GM23248 (cell line): ENCODE results near the gene GTPBP4. TPM values are rescaled to one million over a fixed set of nuclear protein-coding genes. Genes with fewer than 3 reads are reported as not detected.
A peak's percentile ranks its signal among the peaks of the same experiment; 100 is the strongest.
"Not testable (repeated sequence)": the region's sequence is repeated elsewhere in the genome, so short reads cannot be mapped to it uniquely, and the experiment has no call there.

ENCODE experiments used
- DNase-seq: peaks from one replicate; pipeline ENCODE4 v3.0.0-alpha.2; 2015
- H2AFZ ChIP-seq: fragments of 200-600 bp; sonication (generic); 2 replicates; pipeline ENCODE4 v1.6.1; 2016; ENCODE audit warnings: antibody characterized with exemption
- H3F3A ChIP-seq: fragments of 200-600 bp; sonication (generic); 2 replicates; pipeline ENCODE4 v1.6.1; 2016; ENCODE audit warnings: mild to moderate bottlenecking, antibody characterized with exemption, mixed run types; ENCODE audit not compliant: insufficient read depth
- H3K27ac ChIP-seq: fragments of 200-600 bp; sonication (generic); 2 replicates; pipeline ENCODE4 v1.5.1; 2016; ENCODE audit warnings: mild to moderate bottlenecking
- H3K27me3 ChIP-seq: fragments of 200-600 bp; sonication (generic); replicated peaks from 2 replicates; pipeline ENCODE4 v1.6.1; 2016; ENCODE audit warnings: mild to moderate bottlenecking; ENCODE audit not compliant: insufficient read depth
- H3K36me3 ChIP-seq: fragments of 200-600 bp; sonication (generic); 2 replicates; pipeline ENCODE4 v1.6.1; 2016; ENCODE audit warnings: low read depth, mild to moderate bottlenecking
- H3K4me1 ChIP-seq: fragments of 200-600 bp; sonication (generic); 2 replicates; pipeline ENCODE4 v1.6.1; 2016; ENCODE audit warnings: mild to moderate bottlenecking; ENCODE audit not compliant: insufficient read depth
- H3K4me2 ChIP-seq: fragments of 200-600 bp; sonication (generic); one replicate; pipeline ENCODE4 v1.6.1; 2016; ENCODE audit warnings: mild to moderate bottlenecking; ENCODE audit not compliant: unreplicated experiment
- H3K4me3 ChIP-seq: fragments of 200-600 bp; sonication (generic); 2 replicates; pipeline ENCODE4 v1.5.1; 2016; ENCODE audit warnings: mild to moderate bottlenecking
- H3K79me2 ChIP-seq: fragments of 200-600 bp; sonication (generic); 2 replicates; pipeline ENCODE4 v1.6.1; 2016; ENCODE audit warnings: mild to moderate bottlenecking; ENCODE audit not compliant: insufficient read depth
- H3K9ac ChIP-seq: fragments of 200-600 bp; sonication (generic); 2 replicates; pipeline ENCODE4 v1.6.1; 2016; ENCODE audit warnings: mild to moderate bottlenecking
- H3K9me2 ChIP-seq: fragments of 200-600 bp; sonication (generic); 2 replicates; pipeline ENCODE4 v1.6.1; 2016; ENCODE audit warnings: mixed run types, mild to moderate bottlenecking, moderate library complexity; ENCODE audit not compliant: insufficient read depth
- H3K9me3 ChIP-seq: fragments of 200-600 bp; sonication (generic); one replicate; pipeline ENCODE4 v1.6.1; 2017; ENCODE audit warnings: low read depth
- H4K20me1 ChIP-seq: fragments of 200-600 bp; sonication (generic); 2 replicates; pipeline ENCODE4 v1.6.0; 2016; ENCODE audit not compliant: insufficient read depth
- EZH2 ChIP-seq: fragments of 200-600 bp; sonication (generic); IDR thresholded peaks from 2 replicates; pipeline ENCODE4 v1.6.1; 2018; ENCODE audit warnings: antibody characterized with exemption, mild to moderate bottlenecking; ENCODE audit not compliant: insufficient read depth, poor library complexity, severe bottlenecking
- EZH2phosphoT487 ChIP-seq: fragments of 200-600 bp; sonication (generic); IDR thresholded peaks from 2 replicates; pipeline ENCODE4 v1.6.1; 2018; ENCODE audit warnings: antibody characterized with exemption, moderate library complexity, mild to moderate bottlenecking, low read depth; ENCODE audit not compliant: insufficient read depth
- WGBS, 2 experiments: methylation state at CpG; one replicate each; pipeline ENCODE4 v1.1.6; 2015 to 2017; ENCODE audit warnings: low lambda C conversion rate in 2 of 2, low coverage in 1 of 2; ENCODE audit errors: missing lambda C conversion rate in 2 of 2; 5-methylcytosine and 5-hydroxymethylcytosine counted together
- in situ Hi-C: fragments of 300-500 bp; cut with MboI; formaldehyde crosslinking; loops from 2 replicates; pipeline ENCODE4 v1.15.0; 2020
- polyA plus RNA-seq: library from polyadenylated mRNA; unstranded; fragments of >200 nt; fragmentation: Nextera tagmentation; extraction: Ambion mirVana; gene quantifications from 2 replicates; pipeline ENCODE4 v1.2.1, GENCODE V29; 2016
- total RNA-seq: library from RNA; depleted of rRNA; stranded (reverse); fragments of >200 nt; shearing (Covaris generic); gene quantifications from 2 replicates; pipeline ENCODE4 v1.2.3, GENCODE V29; 2014

GTPBP4 gene
- total and polyA plus RNA-seq, 2 experiments from 2014 or later: 34.3 to 71.6 TPM

DNA sequence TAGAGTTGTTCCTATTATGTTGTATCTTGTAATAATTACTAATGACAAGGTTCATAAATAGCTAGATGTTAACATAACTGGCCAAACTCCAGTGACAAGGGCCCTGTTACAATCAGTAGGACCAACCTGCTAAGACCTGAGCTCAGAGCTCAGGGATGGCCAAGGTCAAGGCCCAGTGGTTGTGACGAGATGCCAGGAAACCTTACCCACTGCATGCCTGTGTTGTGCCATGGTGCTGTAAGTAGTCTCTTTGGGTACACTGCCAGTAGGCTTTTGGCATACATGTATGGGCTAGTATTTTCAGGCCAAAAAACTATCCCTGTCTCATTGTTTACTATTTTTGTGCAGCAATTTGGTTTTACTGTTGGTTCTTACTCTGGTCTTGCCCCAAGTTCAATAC lies 45.4 kb downstream of the GTPBP4 start:
- H3K27me3 ChIP-seq: no peaks in the 10 kb centered on the region
- no peak overlapping the region for H2AFZ ChIP-seq
- in situ Hi-C loops: no loop called here

DNA sequence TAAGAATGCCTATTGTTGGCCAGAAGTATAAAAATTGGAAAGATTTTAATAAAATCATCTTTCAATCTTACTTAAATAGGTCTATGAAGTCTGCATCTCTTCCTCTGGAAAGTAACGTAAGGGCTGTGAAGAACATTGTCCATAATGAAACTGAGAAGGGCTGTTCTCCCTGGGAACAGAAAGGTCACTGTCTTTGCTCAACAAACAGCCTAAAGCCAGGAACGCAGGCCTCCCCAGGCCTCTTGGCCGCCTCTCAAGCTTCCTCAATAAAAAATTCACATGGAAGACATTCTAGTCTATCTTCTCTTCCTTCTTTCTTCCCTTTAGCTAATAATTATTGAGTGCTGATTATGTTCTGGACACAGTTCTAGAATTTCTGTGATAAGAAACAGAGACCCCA lies 46.5 kb downstream of the GTPBP4 start:
- no peaks in the 10 kb centered on the region for H3K9me3 ChIP-seq
- no peak for DNase-seq
- no peak overlapping the region for H3K9ac ChIP-seq
- no peak overlapping the region for H2AFZ ChIP-seq
- H3K4me2 ChIP-seq: no peak overlapping the region
- TF ChIP-seq EZH2 (no peak), EZH2phosphoT487 (no peak)
- H3K79me2 ChIP-seq: no peaks in the 10 kb centered on the region
- no peaks in the 10 kb centered on the region for H4K20me1 ChIP-seq
- no peaks in the 10 kb centered on the region for H3K27me3 ChIP-seq
- 84 to 89% methylated on average over 3 of the region's 3 CpGs for WGBS, 2 experiments
- no peak overlapping the region for H3K27ac ChIP-seq
- in situ Hi-C loops: no loop called here
- no peaks in the 10 kb centered on the region for H3K9me2 ChIP-seq
- H3K36me3 ChIP-seq: no peaks in the 10 kb centered on the region
- H3K4me3 ChIP-seq: no peak overlapping the region
- no peaks in the 10 kb centered on the region for H3K4me1 ChIP-seq
- peaks cover 9% of the 10 kb centered on the region; the same call in 1 of the 2 replicates for H3F3A ChIP-seq

More for the DNA sequence above, 45.4 kb downstream of the GTPBP4 start:
- 85 to 96% methylated on average over 1 of the region's 1 CpG for WGBS, 2 experiments
- Histone ChIP-seq H4K20me1 (no peaks in the 10 kb centered on the region), H3K4me2 (no peak overlapping the region), H3K9ac (no peak overlapping the region), H3K79me2 (no peaks in the 10 kb centered on the region), H3K36me3 (no peaks in the 10 kb centered on the region), H3K9me3 (no peaks in the 10 kb centered on the region), H3K9me2 (no peaks in the 10 kb centered on the region), H3F3A (peaks cover 9% of the 10 kb centered on the region; the same call in 1 of the 2 replicates), H3K27ac (no peak overlapping the region), H3K4me3 (no peak overlapping the region), H3K4me1 (no peaks in the 10 kb centered on the region)
- no peak for DNase-seq
- TF ChIP-seq EZH2phosphoT487 (no peak), EZH2 (no peak)

DNA sequence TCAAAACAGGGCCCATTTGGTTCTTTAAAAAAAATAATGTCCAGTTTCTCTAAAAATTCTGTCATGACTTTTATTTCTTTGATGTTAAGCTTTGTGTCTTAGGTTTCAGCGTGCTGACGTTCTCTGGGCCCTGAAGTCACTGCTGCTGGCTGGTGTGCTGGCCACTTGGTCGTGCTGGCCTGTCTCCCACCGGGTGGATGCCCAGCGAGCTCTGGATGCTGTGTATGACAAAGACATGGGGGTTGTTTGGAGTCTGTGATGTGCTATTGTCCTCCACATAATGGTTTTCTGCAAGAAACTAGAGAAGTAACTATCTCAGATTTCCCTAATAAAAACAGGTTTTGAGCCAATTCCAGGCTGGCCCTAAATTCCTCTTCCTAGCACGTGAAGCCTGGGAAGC lies 47.0 kb downstream of the GTPBP4 start:
- no peak for DNase-seq
- H3K27me3 ChIP-seq: no peaks in the 10 kb centered on the region
- H3K4me3 ChIP-seq: no peak overlapping the region
- H3K4me2 ChIP-seq: no peak overlapping the region
- WGBS, 2 experiments: 76 to 77% methylated on average over 6 of the region's 6 CpGs
- no peaks in the 10 kb centered on the region for H4K20me1 ChIP-seq
- in situ Hi-C loops: no loop called here
- peaks cover 9% of the 10 kb centered on the region; the same call in 1 of the 2 replicates for H3F3A ChIP-seq
- no peak overlapping the region for H3K9ac ChIP-seq
- TF ChIP-seq EZH2phosphoT487 (no peak), EZH2 (no peak)
- no peaks in the 10 kb centered on the region for H3K79me2 ChIP-seq
- H3K9me3 ChIP-seq: no peaks in the 10 kb centered on the region
- no peaks in the 10 kb centered on the region for H3K4me1 ChIP-seq
- H3K36me3 ChIP-seq: no peaks in the 10 kb centered on the region
- H3K27ac ChIP-seq: no peak overlapping the region
- no peaks in the 10 kb centered on the region for H3K9me2 ChIP-seq
- H2AFZ ChIP-seq: no peak overlapping the region

DNA sequence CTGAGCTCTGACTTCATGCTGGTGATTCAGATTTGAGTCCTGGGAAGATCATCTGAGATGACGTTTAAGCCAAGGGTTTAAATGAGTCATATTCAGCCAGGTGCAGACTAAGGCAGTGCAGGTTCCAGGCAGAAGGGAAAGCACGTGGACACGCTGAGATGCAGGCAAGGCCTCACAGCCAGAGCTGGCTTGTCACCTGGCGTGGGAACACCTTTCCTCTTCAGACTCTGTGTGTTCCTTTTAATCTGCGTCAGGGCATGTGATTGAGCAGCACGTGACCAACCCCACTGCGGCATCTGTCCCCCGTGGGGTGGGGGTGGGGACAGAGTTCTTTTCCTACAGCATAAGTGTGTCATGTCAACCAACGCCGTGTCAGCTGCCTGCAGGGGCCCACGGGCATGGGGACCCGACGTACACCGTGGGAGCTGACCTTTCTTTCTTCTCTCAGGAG lies 48.1 kb downstream of the GTPBP4 start:
- TF ChIP-seq EZH2 (no peak), EZH2phosphoT487 (no peak)
- Histone ChIP-seq H3K9me3 (no peaks in the 10 kb centered on the region), H3K9me2 (no peaks in the 10 kb centered on the region), H3K4me2 (no peak overlapping the region), H4K20me1 (no peaks in the 10 kb centered on the region), H3K27me3 (no peaks in the 10 kb centered on the region), H2AFZ (no peak overlapping the region), H3K4me3 (no peak overlapping the region), H3K9ac (no peak overlapping the region), H3K27ac (no peak overlapping the region), H3K4me1 (no peaks in the 10 kb centered on the region), H3F3A (peaks cover 9% of the 10 kb centered on the region; the same call in 1 of the 2 replicates), H3K36me3 (peaks cover 11% of the 10 kb centered on the region), H3K79me2 (no peaks in the 10 kb centered on the region)
- WGBS, 2 experiments: 79 to 82% methylated on average over 14 of the region's 14 CpGs
- in situ Hi-C loops: no loop called here
- peak; percentile 44 for DNase-seq

DNA sequence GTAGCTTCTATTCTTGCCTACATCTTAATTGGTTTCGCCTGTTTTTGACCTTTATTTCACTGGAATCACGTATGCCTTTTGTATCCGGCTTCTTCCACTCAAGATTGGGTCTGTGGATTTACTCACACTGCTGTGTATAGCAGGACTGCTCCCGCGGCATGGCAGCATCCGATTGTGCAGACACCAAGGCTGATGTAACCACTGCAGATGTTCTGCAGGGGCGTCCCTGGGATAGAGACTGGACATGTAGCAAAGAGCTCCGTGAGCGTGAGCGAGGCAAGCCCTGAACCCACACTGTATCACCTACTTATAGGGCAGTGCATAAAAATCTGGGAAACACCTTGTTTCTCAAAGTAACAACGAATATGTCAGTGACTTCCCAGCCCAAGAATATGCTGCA lies 48.9 kb downstream of the GTPBP4 start:
- no peaks in the 10 kb centered on the region for H3K79me2 ChIP-seq
- peaks cover 9% of the 10 kb centered on the region; the same call in 1 of the 2 replicates for H3F3A ChIP-seq
- H3K27me3 ChIP-seq: no peaks in the 10 kb centered on the region
- no peak overlapping the region for H3K4me2 ChIP-seq
- H3K36me3 ChIP-seq: peaks cover 17% of the 10 kb centered on the region
- no peak overlapping the region for H3K4me3 ChIP-seq
- TF ChIP-seq EZH2phosphoT487: no peak
- no peak for TF ChIP-seq EZH2
- 72 to 75% methylated on average over 11 of the region's 11 CpGs for WGBS, 2 experiments
- no peak overlapping the region for H2AFZ ChIP-seq
- no peaks in the 10 kb centered on the region for H4K20me1 ChIP-seq
- H3K27ac ChIP-seq: no peak overlapping the region
- no peak overlapping the region for H3K9ac ChIP-seq
- no peaks in the 10 kb centered on the region for H3K4me1 ChIP-seq
- DNase-seq: no peak
- H3K9me3 ChIP-seq: no peaks in the 10 kb centered on the region
- H3K9me2 ChIP-seq: no peaks in the 10 kb centered on the region
- in situ Hi-C loops: no loop called here

DNA sequence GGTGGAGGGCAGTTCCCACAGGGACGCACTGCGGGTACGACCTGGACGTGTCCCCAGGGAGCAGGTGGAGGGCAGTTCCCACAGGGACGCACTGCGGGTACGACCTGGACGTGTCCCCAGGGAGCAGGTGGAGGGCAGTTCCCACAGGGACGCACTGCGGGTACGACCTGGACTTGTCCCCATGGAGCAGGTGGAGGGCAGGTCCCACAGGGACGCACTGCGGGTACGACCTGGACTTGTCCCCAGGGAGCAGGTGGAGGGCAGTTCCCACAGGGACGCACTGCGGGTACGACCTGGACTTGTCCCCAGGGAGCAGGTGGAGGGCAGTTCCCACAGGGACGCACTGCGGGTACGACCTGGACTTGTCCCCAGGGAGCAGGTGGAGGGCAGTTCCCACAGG lies 50.5 kb downstream of the GTPBP4 start:
- H3K4me3 ChIP-seq, H3K27me3 ChIP-seq, DNase-seq, H3K9me3 ChIP-seq, H2AFZ ChIP-seq, H3K4me1 ChIP-seq, H3K27ac ChIP-seq, in situ Hi-C loops, H3K4me2 ChIP-seq, H4K20me1 ChIP-seq, H3K9ac ChIP-seq, H3K9me2 ChIP-seq: not testable (repeated sequence)
- Histone ChIP-seq H3K36me3 (peaks cover 30% of the 10 kb centered on the region), H3K79me2 (peaks cover 11% of the 10 kb centered on the region), H3F3A (peaks cover 14% of the 10 kb centered on the region; the same call in 1 of the 2 replicates)
- 91% methylated on average over 14 of the region's 20 CpGs; no CpG with 5 or more reads in 1 of the 2 experiments for WGBS, 2 experiments
